Fibroblast of lung (primary cell): ENCODE results near the gene PSKH1.

ENCODE experiments used
- CTCF ChIP-seq, 2 donors: IDR thresholded peaks in 1 of 2; conservative IDR thresholded peaks in 1 of 2; 1 replicate in 1 of 2; 2 replicates in 1 of 2; pipeline ENCODE4 v1.5.1; 2011 to 2012; ENCODE audit warnings: low read length in 2 of 2, control low read depth in 1 of 2, inconsistent platforms in 1 of 2, low read depth in 1 of 2, mild to moderate bottlenecking in 1 of 2
- EZH2 ChIP-seq: IDR thresholded peaks from 2 replicates; pipeline ENCODE4 v1.5.1; 2012; ENCODE audit warnings: low read length, control low read depth, mild to moderate bottlenecking; ENCODE audit errors: missing control alignments

DNA sequence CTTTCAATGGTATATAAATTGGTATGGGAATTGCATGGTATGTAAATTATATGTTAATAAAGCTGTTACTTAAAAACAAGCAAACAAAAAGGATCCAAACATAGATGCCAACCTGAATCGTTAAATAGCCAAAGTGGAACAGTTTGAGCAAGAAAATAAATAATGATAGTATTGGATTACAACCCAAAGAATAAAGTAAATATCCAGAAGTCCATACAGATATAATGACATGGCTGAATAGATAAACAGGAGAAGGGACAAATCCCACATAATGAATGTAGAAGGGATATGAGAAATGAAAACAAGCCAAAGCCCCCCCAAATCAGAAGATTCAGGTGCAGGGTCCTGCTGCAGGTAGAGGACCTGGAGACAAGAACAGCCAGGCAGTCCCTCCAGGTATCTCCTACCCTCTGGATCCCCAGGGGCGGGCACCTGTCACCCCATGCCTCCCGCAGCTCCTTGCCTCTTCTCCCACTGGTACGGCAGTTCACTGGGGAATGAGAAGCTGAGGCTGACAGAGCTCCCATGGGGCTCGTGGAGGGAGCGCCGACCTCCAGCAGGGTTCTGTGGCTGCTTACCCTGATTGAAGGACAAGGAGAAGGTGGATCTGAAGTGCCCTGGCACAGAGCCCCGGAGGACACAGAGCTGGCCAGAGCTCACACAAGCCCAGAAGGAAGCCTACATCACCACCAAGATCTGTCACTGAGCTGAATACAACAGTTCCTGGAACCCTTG, 60.8 kb downstream of the PSKH1 start:
- TF ChIP-seq CTCF (conservative IDR thresholded peaks at IDR 0.05 in 1 of 2, IDR thresholded peaks at IDR 0.05 in 1 of 2; ENCODE audit: low read depth in 1 of 2, low read length in 2 of 2) (no peak), EZH2 (no peak)
